Measurements from ENCODE around the gene AVPR1B. TPM values are rescaled to one million over a fixed set of nuclear protein-coding genes. Genes with fewer than 3 reads are reported as not detected.

AVPR1B gene
- not detected for total RNA-seq

- intact Hi-C loops (cut with DNase I): no loop called here
- no peak for DNase-seq (ENCODE audit: low spot score)
- peak; percentile 87 for ATAC-seq
Measured at GRCh38 chr1:206117151-206117948, at the start of gene AVPR1B. AVPR1B (minus strand) TSS chr1:206117388; CDS start chr1:206116890, 498 bp downstream.

DNA sequence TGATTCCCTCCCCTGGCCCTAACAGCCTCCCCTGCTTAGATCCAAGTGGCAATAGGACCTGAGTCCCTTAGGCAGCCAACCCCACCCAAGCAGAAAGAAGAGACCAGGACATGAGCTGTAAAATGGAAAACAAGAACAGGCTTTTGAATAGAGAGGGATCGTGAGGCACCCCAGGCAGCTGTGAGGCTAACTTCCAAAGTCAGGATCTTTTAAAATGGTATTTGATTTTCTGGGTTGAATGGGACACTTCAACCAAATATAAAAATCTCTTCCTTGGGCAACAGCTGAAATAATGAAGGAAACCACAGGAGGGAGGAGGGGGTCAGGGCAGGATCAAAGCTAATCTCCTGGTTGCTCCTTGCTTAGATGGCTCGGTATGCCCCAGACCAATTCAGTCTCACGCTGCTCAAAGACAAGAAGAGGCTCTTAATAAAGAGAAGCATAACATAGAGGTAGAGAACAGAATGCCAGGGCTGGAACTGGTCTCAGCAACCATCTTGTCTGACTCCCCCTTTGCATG is 28.6 kb upstream of the AVPR1B start:
- DNase-seq (ENCODE audit: low spot score) (no peak), ATAC-seq (no peak)
- intact Hi-C loops (cut with DNase I): no loop called here

DNA sequence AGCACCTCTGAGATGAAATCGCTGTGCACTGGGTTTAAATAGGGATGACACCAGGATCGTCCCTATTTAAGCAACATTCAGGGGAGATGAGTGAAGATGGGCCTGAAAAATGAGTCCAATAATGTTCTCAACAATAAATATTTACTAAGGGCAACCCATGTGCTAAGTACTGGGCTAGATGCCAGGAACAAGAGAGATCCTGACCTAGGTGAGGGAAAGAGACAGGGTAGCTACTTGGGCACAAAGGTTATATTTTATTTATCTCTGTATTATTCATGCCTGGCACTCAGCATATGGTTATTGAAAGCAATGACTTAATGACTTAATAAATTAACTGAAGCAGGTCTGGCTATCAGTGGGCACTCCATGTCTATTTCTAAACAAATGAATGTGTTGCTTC is 27.4 kb upstream of the AVPR1B start:
- ATAC-seq (no peak), DNase-seq (ENCODE audit: low spot score) (no peak)
- intact Hi-C loops (cut with DNase I): no loop called here

- ATAC-seq (no peak), DNase-seq (ENCODE audit: low spot score) (no peak)
- intact Hi-C loops (cut with DNase I): no loop called here
Measured at GRCh38 chr1:206143537-206144172, 26.5 kb upstream of the AVPR1B start.

DNA sequence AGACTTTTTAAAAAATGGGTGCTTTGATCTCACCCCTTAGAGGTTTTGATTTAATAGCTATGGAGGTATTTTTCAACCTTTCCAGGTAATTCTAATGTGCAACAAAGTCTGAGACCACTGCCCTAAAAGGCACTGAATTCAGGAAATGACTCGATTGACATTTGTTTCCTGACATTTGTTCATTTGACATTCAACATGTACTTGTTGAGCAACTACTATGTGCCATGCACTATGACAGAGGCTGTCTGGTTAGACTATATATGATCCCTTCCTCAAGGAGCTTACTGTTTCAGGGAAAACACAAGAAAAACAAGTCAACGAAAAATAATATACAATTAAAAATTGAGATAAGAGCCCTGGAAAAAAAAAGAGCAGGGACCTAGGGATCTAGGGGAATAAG is 25.6 kb upstream of the AVPR1B start:
- intact Hi-C loops (cut with DNase I): no loop called here
- DNase-seq (ENCODE audit: low spot score) (no peak), ATAC-seq (no peak)

DNA sequence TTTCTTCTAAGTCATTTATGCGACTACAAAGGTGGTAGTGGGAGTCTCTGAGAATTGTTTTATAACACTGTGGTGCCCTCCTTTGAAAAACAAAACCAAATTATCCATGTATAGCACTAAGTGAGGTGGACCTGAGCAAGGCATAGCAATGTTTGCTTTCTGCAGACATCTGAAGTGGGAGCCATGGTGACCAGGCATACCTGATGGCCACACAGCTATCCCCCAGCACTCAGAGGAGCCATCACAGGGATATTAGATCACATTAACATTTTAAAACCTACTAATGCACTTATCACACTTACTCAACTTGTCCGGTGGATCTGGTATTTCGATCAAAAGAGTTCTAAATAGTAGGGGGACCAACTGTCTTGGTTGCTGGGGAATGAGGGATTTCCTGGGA is 24.8 kb upstream of the AVPR1B start:
- ATAC-seq (no peak), DNase-seq (ENCODE audit: low spot score) (no peak)
- intact Hi-C loops (cut with DNase I): no loop called here

- intact Hi-C loops (cut with DNase I): no loop called here
- ATAC-seq: no peak
- DNase-seq (ENCODE audit: low spot score): no peak
Measured at GRCh38 chr1:206136241-206136640, 19.1 kb upstream of the AVPR1B start.

DNA sequence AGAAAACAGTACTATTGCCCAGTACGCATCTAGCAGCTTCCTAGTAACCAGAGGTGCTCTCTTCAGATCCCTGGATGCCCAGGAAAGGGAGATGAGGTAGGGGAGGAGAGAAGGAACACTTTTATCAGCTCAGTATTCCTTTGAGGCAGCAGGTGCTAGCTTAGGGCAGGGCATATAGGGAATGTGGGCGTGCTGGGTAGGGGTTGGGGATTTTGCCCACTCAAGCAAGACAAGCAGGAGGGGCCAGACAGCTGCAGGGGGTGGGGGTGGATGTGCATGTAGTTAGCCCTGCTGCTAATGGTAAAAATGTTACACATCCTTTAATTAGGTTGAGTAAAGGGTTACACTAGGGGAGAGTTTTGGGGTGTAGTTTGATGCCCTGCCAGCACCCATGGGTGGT is 18.1 kb upstream of the AVPR1B start:
- no peak for DNase-seq (ENCODE audit: low spot score)
- intact Hi-C loops (cut with DNase I): no loop called here
- no peak for ATAC-seq

DNA sequence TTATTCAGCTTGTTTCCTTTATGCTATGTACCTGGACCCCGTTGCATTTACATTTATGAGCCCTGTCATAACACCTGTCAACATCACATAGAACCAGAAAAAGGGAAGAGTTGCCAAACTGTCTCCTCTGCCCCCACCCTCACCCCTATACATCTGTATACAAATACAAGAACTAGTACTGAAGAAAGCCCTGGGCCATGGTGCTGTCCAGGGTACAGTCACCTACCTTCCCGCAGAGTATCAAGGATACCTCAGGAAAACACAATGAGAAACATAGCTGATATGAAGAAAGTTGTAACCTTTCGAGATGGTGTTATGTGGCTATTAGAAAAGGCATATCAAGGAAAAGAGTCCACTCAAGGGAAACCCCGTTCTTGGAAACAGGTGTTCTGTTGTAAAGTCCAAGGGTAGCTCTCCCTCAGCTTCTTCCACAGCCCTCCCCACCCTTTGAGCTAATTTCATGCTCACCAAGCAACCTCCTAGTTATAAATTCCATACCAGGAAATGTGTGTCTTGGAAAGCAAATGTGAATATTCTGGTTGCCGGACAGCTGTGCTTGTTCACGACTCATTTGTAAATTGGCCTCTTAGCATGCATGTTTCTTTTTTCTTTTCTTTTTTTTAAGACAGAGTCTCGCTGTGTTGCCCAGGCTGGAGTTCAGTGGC is 16.7 kb upstream of the AVPR1B start:
- intact Hi-C loops (cut with DNase I): no loop called here
- no peak for DNase-seq (ENCODE audit: low spot score)
- no peak for ATAC-seq

DNA sequence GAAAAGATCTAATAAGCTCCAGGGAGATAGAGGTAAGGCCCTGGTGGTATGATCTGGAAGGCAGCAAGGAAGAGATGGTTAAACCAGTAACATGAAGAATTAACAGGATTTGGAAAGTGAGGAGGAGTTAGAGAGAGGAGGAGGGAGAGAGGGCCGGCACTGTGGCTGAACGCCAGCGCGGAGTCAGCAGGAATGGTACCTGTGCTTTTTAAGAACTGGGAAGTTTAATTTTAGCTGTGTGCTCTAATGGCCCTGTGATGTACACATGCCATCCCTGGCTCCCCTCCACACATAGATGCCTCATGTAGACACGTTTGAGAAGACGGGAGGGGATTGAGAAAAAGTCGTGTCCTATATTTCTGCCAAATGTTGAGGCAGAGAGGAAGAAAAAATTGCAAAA is 13.8 kb upstream of the AVPR1B start:
- ATAC-seq (no peak), DNase-seq (ENCODE audit: low spot score) (no peak)
- intact Hi-C loops (cut with DNase I): no loop called here

DNA sequence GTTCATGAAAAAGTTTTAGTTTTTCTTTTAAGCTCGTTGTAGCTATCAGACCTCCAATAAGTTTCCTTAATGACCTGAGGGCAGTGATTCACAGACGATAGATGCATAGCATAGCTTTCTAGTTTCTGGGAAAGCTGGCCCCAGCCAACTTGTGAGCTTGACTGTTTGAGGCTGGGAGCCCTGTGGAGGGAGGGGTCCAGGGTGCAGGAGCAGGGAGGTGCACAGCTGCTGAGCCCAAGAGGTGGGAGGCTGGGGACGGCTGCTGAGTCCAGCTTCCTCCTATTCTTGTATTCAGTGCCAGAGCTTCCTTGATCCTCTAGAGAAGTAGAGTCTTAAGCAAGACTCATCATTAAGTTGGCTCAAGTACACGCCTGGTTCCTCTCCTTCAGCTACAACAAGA is 11.0 kb upstream of the AVPR1B start:
- intact Hi-C loops (cut with DNase I): no loop called here
- ATAC-seq: no peak
- no peak for DNase-seq (ENCODE audit: low spot score)

DNA sequence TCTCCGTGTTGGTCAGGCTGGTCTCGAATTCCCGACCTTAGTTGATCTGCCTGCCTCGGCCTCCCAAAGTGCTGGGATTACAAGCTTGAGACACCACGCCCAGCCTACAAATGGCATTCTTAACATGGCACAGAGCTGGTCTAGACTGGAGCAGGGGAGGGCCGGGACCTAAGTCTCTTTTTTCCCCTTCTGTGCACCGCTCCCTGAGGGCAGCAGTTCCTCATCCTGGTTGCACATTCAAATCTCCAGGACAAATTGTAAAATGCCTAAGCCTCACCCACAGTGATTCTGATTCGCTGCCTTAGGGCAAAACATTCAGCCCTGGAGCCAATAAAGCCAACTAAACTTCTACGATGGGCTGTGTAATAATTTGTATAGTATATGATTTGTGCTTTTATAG is 10.1 kb upstream of the AVPR1B start:
- DNase-seq (ENCODE audit: low spot score) (no peak), ATAC-seq (no peak)
- intact Hi-C loops (cut with DNase I): no loop called here

DNA sequence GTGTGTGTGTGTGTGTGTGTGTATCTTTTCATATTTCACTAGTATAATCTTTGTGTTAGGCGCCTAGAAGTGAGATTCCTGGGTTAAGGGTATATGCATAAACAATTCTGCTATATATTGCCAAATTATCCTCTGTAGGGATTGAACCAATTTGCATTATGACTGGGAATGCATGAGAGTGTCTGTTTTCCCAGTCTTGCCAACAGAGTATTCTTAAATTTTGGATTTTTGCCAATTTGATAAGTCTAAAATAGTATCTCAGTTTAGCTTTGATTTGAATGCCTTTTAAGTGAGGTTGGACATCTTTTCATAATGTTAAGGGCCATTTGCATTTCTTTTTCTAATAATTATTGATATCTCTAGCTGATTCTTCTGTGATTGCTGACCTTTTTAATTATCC is 8.2 kb upstream of the AVPR1B start:
- intact Hi-C loops (cut with DNase I): no loop called here
- DNase-seq (ENCODE audit: low spot score) (no peak), ATAC-seq (no peak)

DNA sequence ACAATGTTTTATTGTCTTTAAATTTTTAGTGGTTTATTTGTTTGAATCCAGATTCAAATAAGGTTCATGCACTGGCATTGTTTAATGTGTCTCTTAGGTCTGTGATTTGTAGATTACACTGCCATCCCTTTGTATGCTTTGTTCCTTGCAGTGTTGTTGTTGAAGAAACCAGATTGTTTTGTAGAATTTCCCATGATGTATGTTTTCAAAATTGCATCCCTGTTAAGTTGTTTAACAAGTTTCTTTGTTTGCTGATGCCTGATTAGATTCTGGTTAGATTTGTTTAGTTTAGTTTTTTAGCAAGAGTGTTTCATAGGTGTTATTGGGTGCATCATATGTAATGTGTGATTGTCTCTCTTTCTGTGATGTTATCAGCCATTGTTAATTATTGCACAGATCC is 5.5 kb upstream of the AVPR1B start:
- DNase-seq (ENCODE audit: low spot score): no peak
- intact Hi-C loops (cut with DNase I): no loop called here
- no peak for ATAC-seq

DNA sequence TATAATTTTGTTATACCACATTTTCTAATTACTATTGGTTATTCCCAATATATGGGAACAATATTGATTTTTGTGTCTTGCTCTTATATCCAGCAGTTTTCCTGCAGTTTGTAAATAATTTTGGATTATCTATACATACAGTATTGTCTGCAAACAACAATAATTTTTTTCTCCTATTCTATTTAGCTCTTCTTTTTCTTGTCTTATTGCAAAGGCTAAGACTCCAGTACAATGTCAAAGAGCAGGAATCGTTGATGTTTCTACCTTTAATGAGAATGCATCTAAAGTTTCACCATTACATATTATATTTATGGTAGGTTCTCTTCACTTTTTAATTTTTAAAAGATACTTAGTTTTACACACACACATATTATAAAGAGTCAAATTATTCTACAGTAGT is 4.1 kb upstream of the AVPR1B start:
- no peak for DNase-seq (ENCODE audit: low spot score)
- no peak for ATAC-seq
- intact Hi-C loops (cut with DNase I): no loop called here

GRCh38 chr1:206120406-206120805 is 3.2 kb upstream of the AVPR1B start:
- DNase-seq (ENCODE audit: low spot score) (no peak), ATAC-seq (no peak)
- intact Hi-C loops (cut with DNase I): no loop called here

GRCh38 chr1:206116873-206117150 is 376 bp downstream of the AVPR1B start:
- ATAC-seq (no peak), DNase-seq (ENCODE audit: low spot score) (no peak)
- intact Hi-C loops (cut with DNase I): no loop called here

DNA sequence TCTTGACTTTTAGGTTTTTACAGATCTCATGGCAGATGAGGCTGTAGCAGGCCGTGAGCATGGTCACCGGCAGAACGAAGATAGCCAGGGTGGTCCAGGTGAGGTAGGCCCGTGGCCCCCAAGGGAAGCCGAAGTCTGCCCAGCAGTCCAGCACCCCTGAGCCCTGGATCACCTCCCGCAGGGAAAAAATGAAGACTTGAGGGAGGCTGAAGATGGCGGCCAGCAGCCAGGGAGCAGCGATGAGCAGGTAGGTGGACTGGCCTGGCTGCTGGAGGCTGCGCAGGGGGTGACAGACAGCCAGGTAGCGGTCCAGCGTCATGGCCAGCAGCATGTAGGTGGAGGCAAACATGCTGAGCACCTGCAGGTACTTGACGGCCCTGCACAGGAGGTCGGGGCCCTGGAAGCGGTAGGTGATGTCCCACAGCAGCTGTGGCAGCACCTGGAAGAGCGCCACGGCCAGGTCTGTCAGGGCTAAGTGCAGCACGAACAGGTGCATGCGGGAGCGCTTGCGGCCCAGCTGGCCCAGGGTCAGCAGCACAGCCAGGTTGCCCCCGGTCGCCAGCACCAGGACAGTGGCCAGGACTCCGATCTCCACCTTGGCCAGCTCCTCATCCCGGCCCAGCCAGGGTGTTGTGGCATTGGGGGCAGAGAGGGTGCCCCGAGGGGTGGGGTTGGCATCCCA is 856 bp downstream of the AVPR1B start:
- ATAC-seq: no peak
- intact Hi-C loops (cut with DNase I): no loop called here
- no peak for DNase-seq (ENCODE audit: low spot score)

- ATAC-seq (no peak), DNase-seq (ENCODE audit: low spot score) (no peak)
- intact Hi-C loops (cut with DNase I): no loop called here
Measured at GRCh38 chr1:206115791-206116190, 1.4 kb downstream of the AVPR1B start.
